ENCODE data around the gene AQP2. TPM values are rescaled to one million over a fixed set of nuclear protein-coding genes. Genes with fewer than 3 reads are reported as not detected.

The AQP2 gene
- total RNA-seq, 1 donor = not detected

DNA sequence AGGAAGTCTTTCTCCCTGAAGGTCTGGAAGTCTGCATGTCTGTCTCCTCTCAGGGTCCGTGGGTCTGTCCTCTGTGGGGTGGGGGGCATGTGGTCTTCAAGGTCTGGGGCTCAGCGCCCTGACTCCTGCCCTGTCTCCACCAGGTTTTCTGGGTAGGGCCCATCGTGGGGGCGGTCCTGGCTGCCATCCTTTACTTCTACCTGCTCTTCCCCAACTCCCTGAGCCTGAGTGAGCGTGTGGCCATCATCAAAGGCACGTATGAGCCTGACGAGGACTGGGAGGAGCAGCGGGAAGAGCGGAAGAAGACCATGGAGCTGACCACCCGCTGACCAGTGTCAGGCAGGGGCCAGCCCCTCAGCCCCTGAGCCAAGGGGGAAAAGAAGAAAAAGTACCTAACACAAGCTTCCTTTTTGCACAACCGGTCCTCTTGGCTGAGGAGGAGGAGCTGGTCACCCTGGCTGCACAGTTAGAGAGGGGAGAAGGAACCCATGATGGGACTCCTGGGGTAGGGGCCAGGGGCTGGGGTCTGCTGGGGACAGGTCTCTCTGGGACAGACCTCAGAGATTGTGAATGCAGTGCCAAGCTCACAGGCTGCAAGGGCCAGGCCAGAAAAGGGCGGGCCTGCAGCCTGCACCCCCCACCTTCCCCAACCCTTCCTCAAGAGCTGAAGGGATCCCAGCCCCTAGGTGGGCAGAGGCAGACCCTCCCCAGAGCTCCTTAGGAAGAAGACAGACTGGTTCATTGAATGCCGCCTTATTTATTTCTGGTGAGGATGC, 14.5 kb downstream of the AQP2 start:
- Histone ChIP-seq H3K27me3 (ENCODE audit: insufficient read depth, low read length) (peaks cover 20% of the 10 kb centered on the region), H3K9me3 (ENCODE audit: low read depth, low read length) (no peaks in the 10 kb centered on the region), H3K4me1 (ENCODE audit: insufficient read depth, low read length) (peaks cover 15% of the 10 kb centered on the region), H3K4me3 (ENCODE audit: low read length) (no peak overlapping the region)

GRCh38 chr12:49965836-49966235, 15.3 kb downstream of the AQP2 start:
- Histone ChIP-seq H3K4me1 (ENCODE audit: insufficient read depth, low read length) (peaks cover 15% of the 10 kb centered on the region), H3K9me3 (ENCODE audit: low read depth, low read length) (no peaks in the 10 kb centered on the region), H3K27me3 (ENCODE audit: insufficient read depth, low read length) (peaks cover 12% of the 10 kb centered on the region), H3K4me3 (ENCODE audit: low read length) (no peak overlapping the region)

- Histone ChIP-seq H3K9me3 (ENCODE audit: low read depth, low read length) (no peaks in the 10 kb centered on the region), H3K4me3 (ENCODE audit: low read length) (no peak overlapping the region), H3K27me3 (ENCODE audit: insufficient read depth, low read length) (peaks cover 10% of the 10 kb centered on the region), H3K4me1 (ENCODE audit: insufficient read depth, low read length) (peaks cover 10% of the 10 kb centered on the region)
Measured at GRCh38 chr12:49966511-49967041, 16.0 kb downstream of the AQP2 start.

- Histone ChIP-seq H3K4me3 (ENCODE audit: low read length) (peak overlapping the region; percentile 17), H3K9me3 (ENCODE audit: low read depth, low read length) (no peaks in the 10 kb centered on the region), H3K27me3 (ENCODE audit: insufficient read depth, low read length) (peaks cover 10% of the 10 kb centered on the region), H3K4me1 (ENCODE audit: insufficient read depth, low read length) (peaks cover 10% of the 10 kb centered on the region)
Measured at GRCh38 chr12:49967042-49967776, 16.7 kb downstream of the AQP2 start.

DNA sequence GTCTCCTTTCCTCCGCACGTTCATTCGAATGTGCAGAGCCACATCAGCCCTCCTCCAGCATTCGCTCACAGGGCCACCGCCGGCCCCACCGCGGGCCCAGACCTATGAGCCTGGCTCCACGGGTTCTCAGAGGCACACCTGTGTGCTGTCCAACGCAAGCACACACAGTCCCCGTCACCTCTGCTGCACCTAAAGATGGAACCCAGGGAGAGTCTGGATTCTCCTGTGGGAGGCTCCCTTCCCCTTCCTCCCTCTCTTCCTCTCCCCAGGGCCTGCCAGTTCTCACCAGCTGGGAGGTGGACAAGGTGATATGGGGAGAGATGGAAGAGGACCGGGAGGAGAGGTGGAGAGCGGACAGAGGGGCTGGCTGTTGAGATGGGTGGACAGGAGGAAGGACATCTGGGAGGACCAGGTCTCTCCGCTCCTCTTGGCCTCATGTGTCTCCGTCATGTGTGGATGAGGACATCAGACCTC, 17.3 kb downstream of the AQP2 start:
- Histone ChIP-seq H3K4me1 (ENCODE audit: insufficient read depth, low read length) (peaks cover 10% of the 10 kb centered on the region), H3K4me3 (ENCODE audit: low read length) (no peak overlapping the region), H3K27me3 (ENCODE audit: insufficient read depth, low read length) (peaks cover 7% of the 10 kb centered on the region), H3K9me3 (ENCODE audit: low read depth, low read length) (no peaks in the 10 kb centered on the region)

DNA sequence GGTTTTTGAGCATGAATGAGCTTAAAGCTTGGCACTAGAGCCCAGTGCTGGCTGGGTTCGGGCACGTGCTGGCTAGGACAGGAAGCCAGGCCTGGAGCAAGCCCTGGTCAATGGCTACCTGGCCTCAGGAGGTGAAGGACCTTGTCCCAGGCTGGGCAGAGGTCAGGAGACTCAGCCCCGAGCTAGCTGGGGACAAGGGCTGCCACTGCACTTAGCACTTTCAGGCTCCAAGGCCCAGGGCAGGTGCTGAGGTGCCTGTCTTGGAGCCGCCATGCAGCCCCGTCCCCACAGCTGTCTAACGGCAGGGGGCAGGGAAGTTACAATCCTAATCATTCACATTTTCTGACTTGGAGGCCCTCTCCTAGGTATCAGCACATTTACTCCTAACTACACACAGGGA, 17.9 kb downstream of the AQP2 start:
- H3K4me3 ChIP-seq (ENCODE audit: low read length) = no peak overlapping the region
- H3K4me1 ChIP-seq (ENCODE audit: insufficient read depth, low read length) = peaks cover 10% of the 10 kb centered on the region
- H3K9me3 ChIP-seq (ENCODE audit: low read depth, low read length) = no peaks in the 10 kb centered on the region
- peaks cover 2% of the 10 kb centered on the region for H3K27me3 ChIP-seq (ENCODE audit: insufficient read depth, low read length)

GRCh38 chr12:49969027-49969426, 18.5 kb downstream of the AQP2 start:
- peaks cover 10% of the 10 kb centered on the region for H3K4me1 ChIP-seq (ENCODE audit: insufficient read depth, low read length)
- H3K9me3 ChIP-seq (ENCODE audit: low read depth, low read length) = no peaks in the 10 kb centered on the region
- peaks cover 2% of the 10 kb centered on the region for H3K27me3 ChIP-seq (ENCODE audit: insufficient read depth, low read length)
- no peak overlapping the region for H3K4me3 ChIP-seq (ENCODE audit: low read length)

GRCh38 chr12:49969651-49970429, 19.3 kb downstream of the AQP2 start:
- H3K27me3 ChIP-seq (ENCODE audit: insufficient read depth, low read length) = peaks cover 2% of the 10 kb centered on the region
- H3K4me1 ChIP-seq (ENCODE audit: insufficient read depth, low read length) = peaks cover 14% of the 10 kb centered on the region
- H3K4me3 ChIP-seq (ENCODE audit: low read length) = no peak overlapping the region
- H3K9me3 ChIP-seq (ENCODE audit: low read depth, low read length) = no peaks in the 10 kb centered on the region

DNA sequence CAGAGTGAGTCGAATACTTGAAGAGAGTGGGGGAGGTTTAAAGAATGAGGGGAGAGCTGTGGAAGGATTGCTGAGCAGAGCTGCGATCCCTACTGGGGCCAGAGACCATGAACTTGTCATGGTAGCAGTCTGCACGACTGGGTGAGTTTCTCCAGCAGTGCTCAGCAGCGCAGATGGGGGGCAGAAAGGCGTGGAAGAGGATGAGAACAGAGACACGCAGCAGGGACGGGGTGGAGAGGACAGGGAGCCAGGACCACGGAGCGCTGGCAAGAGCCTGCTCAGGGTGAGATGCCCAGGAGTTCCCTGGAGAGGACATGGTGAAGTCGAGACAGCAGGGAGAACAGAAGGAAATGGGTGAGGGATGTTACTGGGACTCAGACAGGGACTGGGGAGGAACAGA, 20.1 kb downstream of the AQP2 start:
- Histone ChIP-seq H3K4me3 (ENCODE audit: low read length) (no peak overlapping the region), H3K27me3 (ENCODE audit: insufficient read depth, low read length) (peaks cover 2% of the 10 kb centered on the region), H3K4me1 (ENCODE audit: insufficient read depth, low read length) (peaks cover 14% of the 10 kb centered on the region), H3K9me3 (ENCODE audit: low read depth, low read length) (no peaks in the 10 kb centered on the region)

GRCh38 chr12:49971141-49971540, 20.6 kb downstream of the AQP2 start:
- Histone ChIP-seq H3K4me3 (ENCODE audit: low read length) (no peak overlapping the region), H3K4me1 (ENCODE audit: insufficient read depth, low read length) (peaks cover 14% of the 10 kb centered on the region), H3K27me3 (ENCODE audit: insufficient read depth, low read length) (no peaks in the 10 kb centered on the region), H3K9me3 (ENCODE audit: low read depth, low read length) (no peaks in the 10 kb centered on the region)

GRCh38 chr12:49972129-49972528, 21.6 kb downstream of the AQP2 start:
- H3K27me3 ChIP-seq (ENCODE audit: insufficient read depth, low read length) = no peaks in the 10 kb centered on the region
- no peak overlapping the region for H3K4me3 ChIP-seq (ENCODE audit: low read length)
- H3K9me3 ChIP-seq (ENCODE audit: low read depth, low read length) = no peaks in the 10 kb centered on the region
- H3K4me1 ChIP-seq (ENCODE audit: insufficient read depth, low read length) = peaks cover 12% of the 10 kb centered on the region

DNA sequence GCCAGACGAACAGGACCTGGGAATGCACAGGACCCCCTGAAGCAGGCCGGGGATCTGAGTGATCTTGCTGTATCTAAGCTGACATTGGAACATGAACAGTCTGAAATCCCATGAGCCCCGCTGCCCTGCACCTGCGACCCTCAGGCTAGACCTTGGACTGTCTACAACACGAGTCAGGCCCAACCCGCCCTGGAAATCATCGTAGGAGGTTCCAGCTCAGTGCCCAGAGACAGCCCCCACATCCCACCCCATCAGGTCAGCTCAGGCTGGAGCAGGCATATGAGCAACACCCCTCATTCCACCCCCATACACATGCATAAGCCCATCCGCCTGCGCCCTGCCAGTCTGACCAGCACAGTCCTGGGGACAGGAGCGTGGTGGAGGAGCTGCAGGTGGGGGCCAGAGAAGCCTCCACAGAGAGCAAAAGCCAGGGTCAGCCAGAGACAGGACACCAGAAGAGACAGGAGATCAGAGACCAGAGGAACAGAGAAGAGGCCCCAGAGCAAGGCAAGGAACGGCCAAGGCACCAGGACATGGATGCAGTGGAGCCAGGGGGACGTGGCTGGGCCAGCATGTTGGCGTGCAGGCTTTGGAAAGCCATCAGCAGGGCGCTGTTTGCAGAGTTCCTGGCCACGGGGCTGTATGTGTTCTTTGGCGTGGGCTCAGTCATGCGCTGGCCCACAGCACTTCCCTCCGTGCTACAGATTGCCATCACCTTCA, 22.3 kb downstream of the AQP2 start, which contains the start of gene AQP6:
TSS of gene AQP6 (plus strand) at position 307 of the 720 bp plus-strand sequence. CDS start at position 534, 227 bp downstream.
- peaks cover 6% of the 10 kb centered on the region for H3K4me1 ChIP-seq (ENCODE audit: insufficient read depth, low read length)
- no peak within 1 kb of the TSS for H3K4me3 ChIP-seq (ENCODE audit: low read length)
- no peaks in the 10 kb centered on the region for H3K9me3 ChIP-seq (ENCODE audit: low read depth, low read length)
- no peaks in the 10 kb centered on the region for H3K27me3 ChIP-seq (ENCODE audit: insufficient read depth, low read length)

- Histone ChIP-seq H3K27me3 (ENCODE audit: insufficient read depth, low read length) (no peaks in the 10 kb centered on the region), H3K4me3 (ENCODE audit: low read length) (no peak overlapping the region), H3K4me1 (ENCODE audit: insufficient read depth, low read length) (peaks cover 4% of the 10 kb centered on the region), H3K9me3 (ENCODE audit: low read depth, low read length) (no peaks in the 10 kb centered on the region)
Measured at GRCh38 chr12:49973361-49973830, 22.9 kb downstream of the AQP2 start.

DNA sequence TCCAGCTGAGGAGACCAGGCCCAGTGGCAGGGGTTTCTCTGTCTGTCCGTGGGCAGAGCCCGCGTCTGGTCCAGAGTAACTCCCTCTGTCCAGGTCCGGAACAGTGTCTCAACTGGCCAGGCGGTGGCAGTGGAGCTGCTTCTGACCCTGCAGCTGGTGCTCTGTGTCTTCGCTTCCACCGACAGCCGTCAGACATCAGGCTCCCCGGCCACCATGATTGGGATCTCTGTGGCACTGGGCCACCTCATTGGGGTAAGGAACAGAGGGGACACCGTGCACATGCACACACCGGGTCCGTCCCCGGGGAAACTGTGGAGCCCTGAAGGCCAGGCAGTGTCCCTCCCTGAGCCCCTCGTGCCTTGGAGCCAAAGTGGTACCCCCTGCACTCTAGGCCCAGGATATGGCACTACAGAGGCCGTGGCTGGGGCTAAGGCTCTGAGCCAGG, 23.7 kb downstream of the AQP2 start:
- Histone ChIP-seq H3K4me1 (ENCODE audit: insufficient read depth, low read length) (peaks cover 4% of the 10 kb centered on the region), H3K9me3 (ENCODE audit: low read depth, low read length) (no peaks in the 10 kb centered on the region), H3K27me3 (ENCODE audit: insufficient read depth, low read length) (no peaks in the 10 kb centered on the region), H3K4me3 (ENCODE audit: low read length) (no peak overlapping the region)
